Measurements from ENCODE around the gene ANAPC16.
A peak's percentile ranks its signal among the peaks of the same experiment; 100 is the strongest.
"Not testable (repeated sequence)": the region's sequence is repeated elsewhere in the genome, so short reads cannot be mapped to it uniquely, and the experiment has no call there.

Gene ANAPC16

DNA sequence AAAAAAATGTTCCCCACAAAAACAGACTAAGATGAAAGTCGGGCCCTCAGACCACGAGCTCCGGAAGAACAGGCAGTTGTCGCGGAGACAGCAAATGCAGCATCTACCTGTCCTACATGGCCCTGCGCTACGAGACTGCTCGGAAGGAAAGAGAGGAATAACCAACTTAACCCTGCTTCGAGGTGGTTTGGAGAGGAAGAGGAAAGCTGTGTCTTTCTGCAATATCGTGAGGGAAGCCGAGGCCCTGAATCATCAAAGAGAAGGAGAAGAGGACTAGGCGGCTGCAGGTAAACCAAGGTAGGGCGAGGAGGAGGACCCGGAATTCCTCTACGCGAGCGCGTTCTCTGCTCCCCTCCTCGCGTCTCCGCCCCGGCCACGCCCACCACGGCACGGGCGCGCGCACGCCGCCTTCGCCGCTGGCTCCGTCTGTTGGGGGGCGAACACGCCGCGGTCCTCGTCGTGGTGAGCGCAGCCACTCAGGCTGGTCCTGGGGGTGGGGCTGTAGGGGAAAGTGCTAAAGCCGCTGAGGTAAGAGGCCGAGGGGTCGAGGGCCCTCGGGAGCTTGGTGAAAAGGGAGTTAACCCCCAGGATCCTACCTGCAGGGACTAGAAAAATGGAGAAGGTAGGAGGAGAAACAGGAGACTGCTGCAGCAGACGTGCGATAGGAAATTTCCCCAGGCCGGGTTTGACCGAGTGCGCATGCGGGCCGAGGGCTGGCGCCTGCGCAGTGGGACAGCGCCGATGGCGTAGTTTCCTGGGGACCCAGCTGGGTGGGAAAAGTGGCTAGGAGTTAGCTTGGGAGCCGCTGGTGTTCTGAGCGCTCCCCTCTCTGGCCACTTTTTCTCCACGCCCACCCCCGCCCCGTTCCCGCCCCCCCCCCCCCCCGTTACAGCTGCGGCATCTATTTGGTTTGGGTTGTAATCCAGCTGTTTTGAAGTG is at the start of gene ANAPC16, which contains the start of gene ASCC1:
ANAPC16 (plus strand) TSS at position 402 of the 939 bp plus-strand sequence. CDS start 7,903 bp downstream, outside the sequence.
ASCC1 (minus strand) TSS at position 666 of the 939 bp plus-strand sequence. CDS start 2,978 bp downstream, outside the sequence.
- DNase-seq (ENCODE audit: low read depth), result peak; percentile 80

DNA sequence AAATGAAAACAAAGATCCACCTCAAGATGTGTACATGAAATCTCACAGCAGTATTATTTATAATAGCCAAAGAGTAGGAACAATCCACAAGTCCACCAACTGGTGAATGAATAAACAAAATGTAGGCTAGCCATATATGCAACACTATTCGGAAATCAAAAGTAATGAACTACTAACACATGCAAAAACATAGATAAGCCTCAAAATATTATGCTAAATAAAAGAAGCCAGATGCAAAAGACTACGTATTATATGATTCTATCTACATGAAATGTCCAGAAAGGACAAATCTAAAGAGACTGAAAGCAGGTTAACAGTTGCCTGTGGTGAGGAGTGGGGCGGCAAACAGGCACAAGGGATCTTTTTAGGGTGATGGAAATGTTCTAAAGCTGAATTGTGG is 48.7 kb upstream of the ANAPC16 start:
- no peak for DNase-seq (ENCODE audit: low read depth)

DNA sequence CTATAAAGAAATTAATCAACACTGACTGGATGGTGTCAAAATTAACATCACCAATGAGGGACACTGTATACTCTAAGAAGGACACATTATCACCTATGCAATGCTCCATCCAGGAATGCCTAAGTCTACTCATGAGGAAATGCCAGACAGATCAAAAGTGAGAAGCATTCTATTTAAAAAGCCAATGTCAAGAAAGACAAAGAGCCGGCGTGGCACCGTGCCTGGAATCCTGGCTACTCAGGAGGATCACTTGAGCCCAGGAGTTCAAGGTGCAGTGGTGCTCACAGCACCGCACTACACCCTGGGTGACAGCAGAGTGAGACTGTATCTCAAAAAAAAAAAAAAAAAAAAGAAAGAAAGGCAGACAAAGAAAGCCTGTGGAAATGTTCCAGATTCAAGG is 45.5 kb upstream of the ANAPC16 start:
- no peak for DNase-seq (ENCODE audit: low read depth)

GRCh38 chr10:72170733-72171132 is 45.1 kb upstream of the ANAPC16 start:
- no peak for DNase-seq (ENCODE audit: low read depth)

- peak; percentile 14 for DNase-seq (ENCODE audit: low read depth)
Observed at GRCh38 chr10:72171175-72171630, 44.6 kb upstream of the ANAPC16 start.

DNA sequence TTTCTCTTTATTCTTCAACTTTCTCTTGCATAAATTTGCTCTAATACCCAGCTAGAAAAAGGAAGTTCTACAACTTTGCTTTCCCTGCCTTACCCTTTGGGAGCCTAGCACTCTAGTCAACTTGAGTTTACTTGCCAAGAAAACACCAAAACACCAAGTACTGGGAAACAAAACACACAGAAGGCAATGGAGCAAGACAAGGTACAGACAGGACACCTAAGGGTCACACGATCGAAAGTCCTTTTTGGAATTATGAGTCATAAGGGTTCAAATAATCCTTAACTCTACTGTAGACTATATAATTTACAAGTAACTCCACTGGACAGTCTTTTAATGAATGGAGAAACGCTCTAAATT is 42.6 kb upstream of the ANAPC16 start:
- DNase-seq (ENCODE audit: low read depth), result no peak

GRCh38 chr10:72173619-72174296 is 42.1 kb upstream of the ANAPC16 start:
- DNase-seq (ENCODE audit: low read depth), result no peak

DNA sequence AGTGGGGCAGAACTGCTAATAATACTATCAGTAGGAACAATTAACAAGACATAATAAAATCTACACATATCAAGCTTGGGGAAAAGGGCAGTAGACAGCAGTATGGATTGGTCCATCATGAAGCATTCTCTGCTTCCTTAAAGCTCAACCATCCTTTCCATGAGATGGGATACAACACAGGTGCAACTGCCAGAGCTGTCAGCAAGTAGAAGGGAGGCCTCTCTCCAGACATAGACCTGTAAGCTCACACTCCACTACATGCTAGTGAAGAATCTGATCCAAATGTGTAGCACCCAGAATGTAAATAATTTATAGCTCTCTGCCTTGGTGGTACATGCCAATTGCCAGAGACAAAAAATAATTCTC is 41.5 kb upstream of the ANAPC16 start:
- DNase-seq (ENCODE audit: low read depth), result no peak

DNA sequence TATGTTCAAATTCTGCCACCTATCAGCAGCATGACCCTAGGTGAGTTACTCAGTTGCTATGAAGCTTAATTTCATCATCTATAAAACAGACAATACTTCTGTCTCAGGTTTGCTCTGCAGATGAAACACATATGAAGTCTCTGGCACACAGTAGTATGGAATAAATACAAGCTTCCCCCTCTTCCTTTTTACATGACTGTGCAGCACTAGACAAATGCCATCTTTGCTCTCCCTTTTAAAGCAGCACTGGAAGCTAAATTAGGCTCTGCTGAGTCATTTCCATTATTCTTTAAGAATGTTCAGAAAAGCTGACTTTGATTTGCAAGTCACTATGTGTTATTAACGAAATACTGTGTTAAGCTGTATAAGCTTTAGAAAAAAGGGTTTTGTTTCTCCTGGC is 40.7 kb upstream of the ANAPC16 start:
- no peak for DNase-seq (ENCODE audit: low read depth)

GRCh38 chr10:72176701-72177100 is 39.1 kb upstream of the ANAPC16 start:
- no peak for DNase-seq (ENCODE audit: low read depth)

- DNase-seq (ENCODE audit: low read depth), result no peak
Observed at GRCh38 chr10:72177454-72177853, 38.4 kb upstream of the ANAPC16 start.

- DNase-seq (ENCODE audit: low read depth), result no peak
Observed at GRCh38 chr10:72184156-72184555, 31.7 kb upstream of the ANAPC16 start.

DNA sequence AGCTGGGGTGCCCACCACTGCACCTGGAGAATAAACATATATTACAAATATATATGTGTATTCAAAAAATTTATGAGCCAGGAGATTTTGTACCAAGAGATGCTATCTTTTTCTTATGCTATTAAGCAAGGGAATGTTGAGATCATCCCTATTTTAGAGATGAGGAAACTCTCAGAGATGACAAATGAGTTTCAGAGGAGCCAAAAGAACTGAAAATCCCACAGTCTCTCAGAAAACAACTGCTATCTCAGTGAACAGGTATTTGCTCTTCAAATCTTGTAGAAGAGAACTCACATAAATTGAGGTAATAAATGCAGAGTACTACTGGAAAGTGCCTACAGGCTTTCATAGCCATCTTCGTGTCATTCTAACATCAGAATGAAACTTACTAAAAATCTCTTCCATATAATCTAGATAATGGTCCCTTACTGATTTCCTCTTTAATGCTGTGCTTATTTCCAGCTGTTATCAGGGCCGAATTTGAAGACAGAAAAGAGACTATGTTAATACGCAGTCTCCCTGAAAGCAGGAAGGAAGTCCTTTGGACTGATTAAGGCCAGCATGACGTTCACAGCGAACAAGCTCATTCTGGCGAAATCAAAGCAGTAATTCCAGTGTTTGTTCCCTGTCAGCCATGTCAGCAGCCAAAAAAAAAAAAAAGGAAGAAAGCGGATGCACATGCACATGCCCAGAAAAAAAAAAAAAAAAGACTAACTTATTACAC is 29.4 kb upstream of the ANAPC16 start:
- peak; percentile 8 for DNase-seq (ENCODE audit: low read depth)

- no peak for DNase-seq (ENCODE audit: low read depth)
Observed at GRCh38 chr10:72186982-72187330, 28.9 kb upstream of the ANAPC16 start.

DNA sequence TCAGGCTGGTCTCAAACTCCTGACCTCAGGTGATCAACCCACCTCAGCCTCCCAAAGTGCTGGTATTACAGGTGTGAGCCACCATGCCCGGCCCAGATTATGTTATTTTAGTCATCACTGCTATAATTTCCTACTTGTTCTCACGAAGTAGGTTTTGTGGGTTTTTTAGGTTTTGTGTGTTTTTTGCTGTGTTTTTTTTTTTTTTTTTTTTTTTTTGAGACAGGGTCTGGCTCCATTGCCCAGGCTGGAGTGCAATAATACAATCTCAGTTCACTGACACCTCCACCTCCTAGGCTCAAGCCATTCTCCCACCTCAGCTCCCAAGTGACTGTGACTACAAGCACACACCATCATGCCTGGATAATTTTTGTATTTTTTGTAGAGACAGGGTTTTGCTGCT is 20.9 kb upstream of the ANAPC16 start:
- no peak for DNase-seq (ENCODE audit: low read depth)

- no peak for DNase-seq (ENCODE audit: low read depth)
Observed at GRCh38 chr10:72200883-72201282, 14.9 kb upstream of the ANAPC16 start.

- no peak for DNase-seq (ENCODE audit: low read depth)
Observed at GRCh38 chr10:72201293-72201692, 14.5 kb upstream of the ANAPC16 start.

GRCh38 chr10:72204296-72204695 is 11.5 kb upstream of the ANAPC16 start:
- no peak for DNase-seq (ENCODE audit: low read depth)

GRCh38 chr10:72204724-72205123 is 11.1 kb upstream of the ANAPC16 start:
- no peak for DNase-seq (ENCODE audit: low read depth)

DNA sequence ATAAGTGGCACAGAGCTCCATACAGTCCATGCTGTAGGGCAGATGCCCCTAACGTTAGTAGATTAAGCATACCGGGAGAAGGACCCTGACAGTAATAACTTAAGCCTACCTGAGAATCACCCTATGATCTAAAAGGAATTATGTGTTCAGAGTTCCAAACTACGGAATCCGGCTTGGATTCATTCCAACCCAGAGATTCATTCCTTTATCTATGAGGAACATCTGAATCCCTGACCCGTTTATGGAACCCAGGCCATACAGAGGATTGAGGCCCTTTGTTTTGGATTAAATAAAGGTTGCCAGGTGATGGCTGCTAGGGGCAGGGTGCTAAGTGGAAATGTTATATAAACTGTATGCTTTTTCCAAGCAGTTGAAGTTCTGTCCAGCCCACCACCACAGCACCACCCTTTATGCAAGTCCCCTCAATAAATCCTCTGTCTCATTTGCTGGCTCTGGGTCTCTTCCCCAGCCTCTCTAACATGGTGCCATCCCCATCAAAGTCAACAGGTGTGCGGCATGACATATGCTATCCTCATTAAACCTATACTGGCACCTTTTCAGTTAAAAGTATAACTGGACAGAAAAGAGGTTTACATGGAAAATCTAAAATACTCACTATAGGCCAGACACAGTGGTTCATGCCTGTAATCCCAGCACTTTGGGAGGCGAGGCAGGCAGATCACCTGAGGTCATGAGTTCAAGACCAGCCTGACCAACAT is 9.1 kb upstream of the ANAPC16 start:
- no peak for DNase-seq (ENCODE audit: low read depth)

- DNase-seq (ENCODE audit: low read depth), result not testable (repeated sequence)
Observed at GRCh38 chr10:72208526-72208925, 7.3 kb upstream of the ANAPC16 start.

DNA sequence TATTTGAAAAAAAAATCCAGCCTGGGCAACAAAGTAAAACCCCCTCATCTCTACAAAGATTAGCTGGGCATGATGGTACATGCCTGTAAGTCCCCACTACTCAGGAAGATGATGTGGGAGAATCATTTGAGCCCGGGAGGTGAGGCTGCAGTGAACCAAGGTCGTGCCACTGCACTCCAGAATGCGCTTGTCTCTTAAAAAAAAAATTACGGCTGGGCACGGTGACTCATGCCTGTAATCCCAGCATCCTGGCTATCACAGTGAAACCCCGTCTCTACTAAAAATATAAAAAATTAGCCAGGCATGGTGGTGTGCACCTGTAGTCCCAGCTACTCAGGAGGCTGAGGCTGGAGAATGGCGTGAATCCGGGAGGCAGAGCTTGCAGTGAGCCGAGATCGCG is 4.4 kb upstream of the ANAPC16 start:
- DNase-seq (ENCODE audit: low read depth), result not testable (repeated sequence)
